ENCODE data around the gene KY.

Gene KY

GRCh38 chr3:134643150-134643675 lies 7.6 kb downstream of the KY start:
- no peak for DNase-seq

GRCh38 chr3:134642445-134643149 lies 8.2 kb downstream of the KY start:
- DNase-seq: no peak

DNA sequence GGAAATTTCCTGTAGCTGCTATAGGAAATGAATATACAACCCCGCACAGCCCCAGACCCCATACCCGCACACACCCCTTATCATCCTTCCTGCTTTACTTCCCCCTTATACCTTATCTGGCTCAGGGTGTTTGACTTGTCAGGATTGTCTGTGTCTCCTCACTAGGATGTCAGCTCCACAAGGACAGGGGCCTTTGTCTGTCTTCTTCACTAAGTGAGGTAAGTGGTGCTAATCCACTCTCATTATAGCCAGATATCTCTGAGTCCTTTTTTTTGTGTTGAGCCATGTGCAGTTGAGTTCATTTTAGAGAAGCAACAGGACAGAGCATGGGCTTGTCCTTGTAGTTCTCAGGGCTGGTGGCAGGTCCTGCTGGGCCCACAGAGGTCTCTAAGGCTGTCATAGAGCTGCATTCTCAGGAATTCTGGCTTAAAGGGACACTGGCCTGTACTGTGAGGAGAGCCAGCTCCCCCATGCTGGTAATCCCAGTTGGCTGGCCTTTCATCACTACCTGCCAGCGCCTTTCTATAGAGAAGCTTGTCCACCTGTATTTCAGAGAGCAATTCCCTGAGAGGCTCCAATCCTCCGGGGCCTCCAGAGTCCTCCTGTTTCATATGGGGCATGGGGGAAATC lies 9.0 kb downstream of the KY start:
- no peak for DNase-seq

- peak; percentile 43 for DNase-seq
These were observed 9.9 kb downstream of the KY start for GRCh38 chr3:134640872-134641470.

DNA sequence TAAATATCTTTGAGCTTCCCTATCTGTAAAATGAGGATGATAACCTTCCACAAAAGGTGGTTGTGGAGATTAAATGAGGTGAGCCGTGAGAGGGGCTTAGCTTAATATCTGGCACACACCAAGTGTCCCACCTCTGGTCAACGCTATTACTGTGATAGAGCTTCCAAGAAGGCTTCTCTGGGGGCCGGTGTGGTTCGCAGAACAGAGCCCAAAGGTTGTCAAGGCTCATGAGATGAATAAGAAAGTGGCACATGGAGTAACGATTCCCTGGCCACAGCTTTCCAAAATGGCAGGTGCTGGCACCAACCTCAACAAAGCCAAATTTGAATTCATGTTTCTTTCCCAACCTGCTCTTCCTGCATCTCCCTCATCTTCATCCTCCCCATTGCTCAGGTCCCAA lies 10.4 kb downstream of the KY start:
- no peak for DNase-seq

DNA sequence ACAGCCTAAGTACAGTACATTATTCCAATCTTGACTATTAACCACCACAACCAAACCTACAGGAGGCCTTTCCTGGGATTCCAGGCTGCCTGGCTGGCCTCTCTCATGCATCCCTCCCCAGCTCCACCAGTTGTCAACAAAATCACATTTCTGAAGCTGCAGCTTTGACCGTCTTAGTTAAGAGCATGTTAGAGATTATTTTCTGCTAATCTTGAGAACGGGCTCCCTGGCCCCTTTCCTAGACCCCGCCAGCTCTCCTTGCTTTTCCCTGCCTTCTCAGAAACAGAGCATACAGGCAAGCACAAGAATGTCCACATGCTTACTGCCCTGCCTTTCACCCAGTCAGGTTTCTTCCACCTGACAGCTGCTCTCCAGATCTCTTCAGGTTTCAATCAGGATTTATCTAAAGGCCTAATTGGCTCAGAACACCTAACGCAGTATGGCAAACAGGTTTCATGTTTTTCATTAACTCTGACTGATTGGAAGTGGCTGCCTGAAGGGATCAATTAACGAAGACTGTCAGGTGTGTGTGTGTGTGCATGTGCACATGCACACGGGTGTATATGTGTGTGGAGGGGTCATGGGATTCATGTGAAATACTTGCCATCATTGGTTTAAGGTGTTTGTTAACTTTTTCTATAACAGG lies 12.3 kb downstream of the KY start:
- DNase-seq: no peak

GRCh38 chr3:134636406-134636805 lies 14.4 kb downstream of the KY start:
- no peak for DNase-seq

- no peak for DNase-seq
These were observed 20.3 kb downstream of the KY start for GRCh38 chr3:134630506-134630905.

- no peak for DNase-seq
These were observed 21.9 kb downstream of the KY start for GRCh38 chr3:134628884-134629283.

DNA sequence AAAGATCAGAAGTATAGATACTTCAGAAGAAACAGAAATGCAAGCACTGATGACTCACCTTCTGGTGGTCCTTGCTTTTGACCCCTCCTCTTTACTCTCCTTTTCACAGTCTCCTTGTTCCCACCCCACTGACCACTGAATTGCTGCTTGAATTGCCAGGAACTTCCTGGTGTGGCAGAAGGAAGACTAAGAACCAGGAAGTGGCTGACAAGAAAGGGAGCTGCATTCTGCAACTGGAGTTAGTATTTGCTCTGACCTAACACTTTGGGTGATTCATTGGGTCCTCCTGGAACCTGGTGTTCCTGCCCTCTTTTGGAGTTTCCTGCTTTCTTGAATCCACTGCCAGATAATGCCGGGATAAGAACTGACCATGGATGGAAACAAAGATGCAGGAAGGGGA lies 23.0 kb downstream of the KY start:
- no peak for DNase-seq

- DNase-seq: no peak
These were observed 24.7 kb downstream of the KY start for GRCh38 chr3:134625885-134626741.

GRCh38 chr3:134625462-134625861 lies 25.4 kb downstream of the KY start:
- DNase-seq: no peak

GRCh38 chr3:134624537-134625287 lies 26.1 kb downstream of the KY start:
- no peak for DNase-seq

DNA sequence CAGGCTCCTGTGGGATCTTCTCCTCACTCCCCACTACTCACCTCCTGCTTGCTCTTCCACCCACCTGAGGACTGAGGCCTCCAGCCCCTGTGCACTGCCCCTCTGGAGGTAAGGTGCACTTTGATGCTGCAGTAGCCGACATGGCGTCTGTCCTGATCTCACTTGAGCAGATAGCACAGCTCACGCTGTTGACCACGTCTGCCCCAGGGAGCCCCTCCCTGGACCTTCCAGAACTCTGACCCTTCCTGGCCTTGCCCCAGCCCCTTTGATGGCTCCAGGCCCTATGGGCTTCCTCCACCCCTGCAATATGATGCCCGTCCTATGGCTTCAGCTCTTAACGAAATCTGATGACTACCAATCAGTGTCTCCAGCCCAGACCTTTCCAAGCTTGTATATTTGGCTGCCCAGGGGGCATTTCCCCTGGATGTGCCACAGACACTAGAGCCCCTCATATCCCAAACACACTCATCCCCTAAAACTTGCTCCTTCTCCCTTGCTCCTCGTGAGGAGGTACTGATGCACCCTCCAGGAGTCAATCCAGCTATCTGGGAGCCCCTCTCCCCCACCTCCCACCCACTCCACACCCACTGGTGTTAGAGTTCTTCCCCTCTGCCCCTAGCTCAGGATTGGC lies 27.1 kb downstream of the KY start:
- DNase-seq: no peak

GRCh38 chr3:134622806-134623365 lies 27.9 kb downstream of the KY start:
- DNase-seq: no peak

DNA sequence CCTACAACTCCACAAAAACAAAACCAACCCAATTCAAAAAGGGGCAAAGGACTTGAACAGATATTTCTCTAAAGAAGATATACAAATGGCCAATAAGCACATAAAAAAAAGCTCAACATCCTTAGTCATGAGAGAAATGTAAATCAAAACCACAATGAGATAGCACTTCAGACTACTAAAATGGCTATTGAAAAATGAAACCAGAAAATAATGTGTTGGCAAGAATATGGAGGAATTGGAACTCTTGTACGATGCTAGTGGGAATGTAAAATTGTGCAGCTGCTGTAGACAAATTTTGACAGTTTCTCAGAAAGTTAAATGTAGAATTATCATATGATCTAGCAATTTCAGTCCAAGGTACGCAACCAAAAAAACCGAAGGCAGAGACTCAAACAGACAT lies 29.0 kb downstream of the KY start:
- DNase-seq: no peak

- no peak for DNase-seq
These were observed 30.2 kb downstream of the KY start for GRCh38 chr3:134620476-134621115.

GRCh38 chr3:134619884-134620445 lies 30.9 kb downstream of the KY start:
- DNase-seq: no peak

- no peak for DNase-seq
These were observed 31.6 kb downstream of the KY start for GRCh38 chr3:134619301-134619615.
